Osteoblast (primary cell): Measurements from ENCODE around the gene KIF18A. TPM values are rescaled to one million over a fixed set of nuclear protein-coding genes. Genes with fewer than 3 reads are reported as not detected.

Experiments
- DNase-seq: peaks from one replicate; pipeline ENCODE4 v3.0.0; 2011; ENCODE audit warnings: low spot score, mixed read lengths; ENCODE audit not compliant: insufficient read length; ENCODE audit errors: missing footprints
- H2AFZ ChIP-seq: 2 replicates; pipeline ENCODE4 v1.6.0; 2011; ENCODE audit warnings: mild to moderate bottlenecking, low read length
- H3K27ac ChIP-seq: 2 replicates; pipeline ENCODE4 v1.5.1; 2011; ENCODE audit warnings: mild to moderate bottlenecking, low read depth, low read length, moderate library complexity
- H3K27me3 ChIP-seq: 2 replicates; pipeline ENCODE4 v1.6.0; 2012; ENCODE audit warnings: mild to moderate bottlenecking, control low read depth, inconsistent platforms, low read length, moderate library complexity; ENCODE audit not compliant: insufficient read depth
- H3K36me3 ChIP-seq: 2 replicates; pipeline ENCODE4 v1.5.1; 2011; ENCODE audit warnings: mild to moderate bottlenecking, low read length, control low read depth, moderate library complexity; ENCODE audit not compliant: insufficient read depth
- H3K4me1 ChIP-seq: 2 replicates; pipeline ENCODE4 v1.5.1; 2011; ENCODE audit warnings: mild to moderate bottlenecking, low read length, control low read depth, moderate library complexity; ENCODE audit not compliant: insufficient read depth
- H3K4me2 ChIP-seq: 2 replicates; pipeline ENCODE4 v1.6.0; 2011; ENCODE audit warnings: mild to moderate bottlenecking, low read length; ENCODE audit not compliant: insufficient read depth
- H3K4me3 ChIP-seq: fragments of 200-600 bp; sonication (generic); 3 replicates; pipeline ENCODE4 v1.5.1; 2012; ENCODE audit warnings: mild to moderate bottlenecking, low read length, inconsistent platforms; ENCODE audit not compliant: insufficient read depth
- H3K79me2 ChIP-seq: 2 replicates; pipeline ENCODE4 v1.6.0; 2012; ENCODE audit warnings: mild to moderate bottlenecking, low read length, control low read depth, inconsistent platforms; ENCODE audit not compliant: insufficient read depth
- H3K9me3 ChIP-seq: 2 replicates; pipeline ENCODE4 v1.5.1; 2011; ENCODE audit warnings: low read depth, low read length, control low read depth
- H4K20me1 ChIP-seq: 2 replicates; pipeline ENCODE4 v1.6.0; 2012; ENCODE audit warnings: mild to moderate bottlenecking, low read length, control low read depth; ENCODE audit not compliant: insufficient read depth
- CTCF ChIP-seq: IDR thresholded peaks from 2 replicates; pipeline ENCODE4 v1.5.1; 2011; ENCODE audit warnings: mild to moderate bottlenecking, low read depth, low read length, moderate library complexity; ENCODE audit errors: extremely low read depth
- total RNA-seq: library from RNA; depleted of rRNA; stranded (reverse); fragments of >200 nt; gene quantifications from 2 replicates; pipeline ENCODE4 v1.2.3, GENCODE V29; 2012

KIF18A gene
- total RNA-seq, 1 donor: 4.0 TPM

GRCh38 chr11:28132548-28132947 lies 24.6 kb upstream of the KIF18A start:
- H3K4me1 ChIP-seq: no peaks in the 10 kb centered on the region
- H3K27me3 ChIP-seq: no peaks in the 10 kb centered on the region
- H3K4me3 ChIP-seq: no peak overlapping the region
- no peak for DNase-seq
- H3K79me2 ChIP-seq: peaks cover 2% of the 10 kb centered on the region
- no peak for TF ChIP-seq CTCF
- no peaks in the 10 kb centered on the region for H4K20me1 ChIP-seq
- peaks cover 20% of the 10 kb centered on the region for H3K36me3 ChIP-seq
- H3K9me3 ChIP-seq: no peaks in the 10 kb centered on the region
- no peak overlapping the region for H3K27ac ChIP-seq
- H3K4me2 ChIP-seq: no peak overlapping the region
- H2AFZ ChIP-seq: no peak overlapping the region

GRCh38 chr11:28123151-28123581 lies 15.2 kb upstream of the KIF18A start:
- Histone ChIP-seq H3K4me3 (no peak overlapping the region), H3K4me2 (peak overlapping the region; percentile 9), H3K27me3 (no peaks in the 10 kb centered on the region), H3K9me3 (no peaks in the 10 kb centered on the region), H3K79me2 (peaks cover 11% of the 10 kb centered on the region), H2AFZ (peak overlapping the region; percentile 1), H3K4me1 (peaks cover 10% of the 10 kb centered on the region), H3K27ac (peak overlapping the region; percentile 32), H3K36me3 (peaks cover 4% of the 10 kb centered on the region), H4K20me1 (no peaks in the 10 kb centered on the region)
- no peak for DNase-seq
- TF ChIP-seq CTCF: no peak

- no peaks in the 10 kb centered on the region for H3K27me3 ChIP-seq
- no peaks in the 10 kb centered on the region for H3K9me3 ChIP-seq
- TF ChIP-seq CTCF: no peak
- H2AFZ ChIP-seq: no peak overlapping the region
- peaks cover 34% of the 10 kb centered on the region for H3K79me2 ChIP-seq
- H3K4me2 ChIP-seq: no peak overlapping the region
- DNase-seq: no peak
- H3K4me1 ChIP-seq: peaks cover 1% of the 10 kb centered on the region
- H3K4me3 ChIP-seq: no peak overlapping the region
- H3K36me3 ChIP-seq: peaks cover 10% of the 10 kb centered on the region
- H4K20me1 ChIP-seq: no peaks in the 10 kb centered on the region
- H3K27ac ChIP-seq: peak overlapping the region; percentile 7
Observed at GRCh38 chr11:28117712-28118111, 9.8 kb upstream of the KIF18A start.

GRCh38 chr11:28114731-28115130 lies 6.8 kb upstream of the KIF18A start:
- H3K79me2 ChIP-seq: peaks cover 54% of the 10 kb centered on the region
- no peak for TF ChIP-seq CTCF

More at GRCh38 chr11:28114731-28115130, 6.8 kb upstream of the KIF18A start:
- no peak overlapping the region for H2AFZ ChIP-seq
- H3K4me1 ChIP-seq: peaks cover 6% of the 10 kb centered on the region
- no peaks in the 10 kb centered on the region for H4K20me1 ChIP-seq
- no peak overlapping the region for H3K4me3 ChIP-seq
- H3K36me3 ChIP-seq: peaks cover 10% of the 10 kb centered on the region
- no peaks in the 10 kb centered on the region for H3K27me3 ChIP-seq
- DNase-seq: no peak
- no peak overlapping the region for H3K4me2 ChIP-seq
- no peaks in the 10 kb centered on the region for H3K9me3 ChIP-seq
- H3K27ac ChIP-seq: no peak overlapping the region
